Muscle of arm (tissue), 12 donors: Measurements from ENCODE around the gene NKD1. TPM values are rescaled to one million over a fixed set of nuclear protein-coding genes. Genes with fewer than 3 reads are reported as not detected.
A peak's percentile ranks its signal among the peaks of the same experiment; 100 is the strongest.

ENCODE experiments used
- DNase-seq: peaks from one replicate; pipeline ENCODE4 v3.0.0-alpha.2; 2013
- polyA plus RNA-seq, 12 donors: library from polyadenylated mRNA; unstranded; fragments of 120-200 nt; gene quantifications; one replicate each; pipeline ENCODE4 v1.2.1, GENCODE V29; 2013; ENCODE audit not compliant: insufficient read length in 12 of 12

Gene NKD1
- polyA plus RNA-seq, 12 donors = 4.1 to 38.8 (median 9.4) TPM; not detected in 1

DNA sequence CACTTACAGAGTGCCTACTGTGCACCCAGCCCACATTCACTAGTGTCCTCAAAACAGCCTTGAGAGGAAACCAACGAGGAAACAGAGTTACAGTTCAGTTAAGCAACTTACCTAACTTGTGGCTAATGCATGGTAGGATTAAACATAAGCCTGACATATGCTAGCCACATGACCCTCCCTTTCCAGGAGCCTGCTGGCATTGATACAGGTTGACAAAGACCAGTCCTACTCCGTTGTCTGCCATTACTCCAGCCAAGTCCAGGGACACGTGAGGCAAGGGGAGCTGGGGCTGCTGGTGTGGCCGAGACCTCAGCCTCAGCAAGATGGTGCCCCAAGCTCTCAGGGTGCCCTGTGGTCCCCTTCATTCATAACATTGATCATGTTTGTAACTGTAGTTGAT is 95.0 kb downstream of the NKD1 start:
- DNase-seq = no peak

DNA sequence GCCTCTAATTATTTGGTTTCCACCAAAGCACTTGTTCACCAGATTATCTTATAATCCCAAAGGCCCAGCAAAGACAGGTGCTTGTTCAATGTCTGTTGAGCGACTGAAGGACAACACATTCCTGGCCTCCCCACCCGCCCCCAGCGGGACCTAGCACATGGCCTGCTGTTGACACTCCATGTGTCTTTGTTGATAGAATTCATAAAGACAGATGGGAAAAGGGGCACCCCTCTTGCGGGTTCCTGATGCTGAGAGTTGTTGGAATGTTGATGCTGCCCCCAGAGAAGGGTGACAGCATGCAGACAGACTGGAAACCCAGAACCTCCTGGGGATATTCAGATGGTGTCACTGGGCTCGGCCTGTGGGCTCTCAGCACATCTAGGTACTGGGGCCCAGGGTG is 96.0 kb downstream of the NKD1 start:
- DNase-seq = no peak

DNA sequence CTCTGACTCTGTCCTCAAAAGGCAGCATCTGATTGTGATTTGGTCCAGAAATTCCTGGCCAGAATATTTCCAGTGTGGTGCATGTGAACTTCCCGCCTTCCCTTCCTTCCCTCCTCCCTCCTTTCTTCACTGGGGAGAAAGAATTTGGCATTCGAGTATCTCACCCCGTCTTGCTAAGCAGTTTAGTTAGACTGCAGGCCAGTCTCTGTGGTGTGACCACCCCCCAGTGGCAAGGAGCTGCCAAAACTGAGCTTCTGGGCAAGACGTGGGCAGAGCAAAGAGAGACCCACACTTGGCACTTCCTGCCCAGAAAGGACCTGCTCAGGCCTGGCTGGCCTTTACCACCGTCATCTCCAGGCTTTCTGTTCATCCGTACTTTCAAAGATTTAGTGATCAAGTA is 96.5 kb downstream of the NKD1 start:
- peak; percentile 37 for DNase-seq

DNA sequence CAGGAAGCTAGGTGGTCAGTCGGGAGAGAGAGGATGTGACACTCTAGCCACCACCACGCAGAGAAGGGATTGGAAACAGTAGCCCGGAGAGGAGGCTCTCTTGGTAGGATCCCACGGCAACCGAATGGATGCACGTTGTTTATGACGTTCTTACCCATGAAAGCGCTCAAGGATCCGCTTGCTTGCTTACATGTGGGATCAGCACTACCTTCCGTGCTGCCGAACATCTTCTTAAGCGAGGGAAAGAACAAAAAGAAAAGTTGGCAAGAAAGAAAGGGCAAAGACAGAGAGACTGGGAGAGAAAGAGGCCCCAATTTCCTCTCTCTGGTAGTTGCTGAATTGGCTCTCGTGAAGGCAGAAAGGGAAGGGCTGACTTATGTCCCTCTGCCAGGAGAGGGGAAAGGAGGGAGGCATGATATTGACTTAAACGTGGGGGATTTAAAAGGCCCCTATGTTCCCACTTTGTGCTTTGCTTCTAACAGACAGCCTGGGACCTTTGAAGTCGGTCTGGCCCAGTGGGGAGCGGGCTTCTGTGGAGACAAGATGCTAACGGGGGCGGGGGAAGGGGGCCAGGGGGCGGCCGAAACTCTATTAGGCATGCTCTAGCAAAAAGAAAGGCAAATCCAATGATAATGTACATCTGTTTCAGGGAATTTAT is 97.5 kb downstream of the NKD1 start:
- no peak for DNase-seq

DNA sequence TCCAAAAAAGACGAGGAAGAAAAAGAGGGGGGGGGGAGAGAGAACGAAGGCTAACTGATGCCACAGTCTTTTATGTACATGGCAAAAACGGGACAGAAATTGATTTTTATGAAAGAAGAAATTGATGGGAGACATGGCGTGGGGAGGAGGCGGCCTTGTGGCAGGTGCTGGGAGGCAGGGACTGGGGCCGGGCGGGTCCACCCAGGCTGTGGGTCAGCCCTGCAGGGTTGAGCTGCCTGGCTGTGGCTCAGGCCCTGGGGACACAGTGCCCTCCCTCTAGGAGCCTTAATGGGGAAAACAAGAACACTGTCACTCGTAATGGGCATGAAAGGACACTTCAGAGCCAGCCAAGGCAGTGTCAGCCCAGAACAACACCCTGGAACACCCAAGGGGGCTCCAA is 98.1 kb downstream of the NKD1 start:
- DNase-seq = no peak

DNA sequence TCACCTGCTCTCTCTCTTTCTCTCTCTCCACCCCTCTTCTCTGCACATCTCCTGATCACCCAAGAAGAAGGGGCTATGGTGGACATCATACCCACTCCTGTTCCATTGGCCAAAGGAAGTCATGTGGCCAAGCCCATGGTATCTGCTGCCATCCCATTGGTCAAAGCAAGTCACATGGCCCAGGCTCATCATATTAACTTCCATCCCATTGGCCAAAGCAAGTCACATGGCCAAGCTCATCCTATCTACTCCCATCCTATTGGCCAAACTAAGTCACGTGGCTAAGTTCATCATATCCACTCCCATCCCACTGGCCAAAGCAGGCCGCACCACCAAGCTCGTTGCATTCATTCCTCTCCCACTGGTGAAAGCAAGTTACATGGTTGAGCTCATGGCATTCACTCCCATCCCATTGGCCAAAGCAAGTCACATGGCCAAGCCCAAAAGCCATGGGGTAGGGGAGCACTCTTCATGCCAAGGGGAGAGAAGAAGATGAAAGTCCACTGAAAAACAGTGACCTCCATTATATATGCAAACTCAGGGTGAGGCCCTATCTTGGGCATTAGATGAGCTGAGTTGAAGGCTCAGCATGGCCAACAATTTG is 103.7 kb downstream of the NKD1 start:
- no peak for DNase-seq

DNA sequence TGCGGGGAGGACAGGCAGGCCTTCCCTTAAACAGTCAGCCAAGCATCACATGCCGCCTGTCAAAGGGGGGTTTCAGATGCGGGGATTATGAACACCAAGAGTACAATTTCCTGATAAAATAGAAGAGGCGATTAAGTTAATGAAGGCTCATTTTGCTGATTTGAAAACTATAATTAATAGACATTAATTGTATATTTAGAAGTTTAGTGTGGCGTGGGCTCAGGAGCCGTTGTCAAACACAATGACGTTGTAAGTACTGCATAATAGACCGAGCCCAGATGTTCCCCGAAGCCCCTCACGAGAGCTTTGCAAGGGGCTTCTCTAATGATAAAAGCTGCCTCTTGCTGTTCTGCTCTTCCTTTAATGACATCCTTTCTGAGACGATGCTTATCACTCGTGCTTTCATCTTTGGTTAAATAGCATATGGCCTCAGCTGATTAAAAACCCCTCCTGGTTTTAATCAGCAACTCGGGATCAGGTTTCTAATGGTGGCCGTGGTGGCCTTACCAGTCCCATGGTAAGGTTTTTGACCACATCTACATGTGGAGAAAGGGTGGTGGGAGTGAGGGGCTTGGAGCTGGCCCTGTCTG is 104.7 kb downstream of the NKD1 start:
- DNase-seq = no peak

DNA sequence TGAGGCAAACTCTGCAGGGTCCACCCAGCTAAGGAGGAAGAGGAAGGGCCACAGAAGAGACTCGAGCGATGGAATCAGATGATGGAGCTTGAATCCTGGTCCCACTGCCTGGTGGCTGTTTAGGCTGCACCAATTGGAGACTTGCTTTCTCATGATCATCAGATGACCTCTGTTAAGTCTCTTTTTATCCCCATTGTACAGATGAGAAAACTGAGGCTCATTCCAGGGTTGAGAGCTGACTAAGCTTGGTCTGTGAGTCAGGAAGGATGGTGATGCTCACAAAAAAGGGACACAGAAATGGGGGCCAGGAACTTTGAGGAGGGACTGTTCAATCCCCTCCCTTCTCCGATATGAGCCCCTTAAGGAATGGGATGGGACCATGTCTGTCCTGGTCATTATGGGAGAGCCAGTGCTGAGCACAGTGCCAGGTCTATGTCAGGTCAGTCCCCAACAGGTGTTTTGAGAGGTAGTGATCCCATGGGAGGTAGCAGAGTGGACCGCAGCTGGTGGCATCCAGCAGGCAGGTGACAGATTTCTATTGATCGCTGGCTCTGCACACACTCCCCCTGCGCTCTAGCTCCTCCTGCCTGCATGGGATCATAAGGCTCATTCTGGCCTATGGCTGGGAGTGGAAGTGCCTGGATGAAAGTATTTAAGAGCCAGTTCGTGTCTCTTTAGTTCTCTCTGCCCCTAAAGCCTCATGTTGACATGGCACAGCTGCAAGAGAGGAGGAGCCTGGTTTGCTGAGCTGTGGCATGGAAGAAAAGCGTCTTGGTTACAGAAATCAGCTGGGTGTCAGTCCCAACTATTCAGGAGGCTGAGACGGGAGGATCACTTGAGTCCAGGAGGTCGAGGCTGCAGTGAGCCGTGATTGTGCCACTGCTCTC is 105.7 kb downstream of the NKD1 start:
- DNase-seq = no peak

DNA sequence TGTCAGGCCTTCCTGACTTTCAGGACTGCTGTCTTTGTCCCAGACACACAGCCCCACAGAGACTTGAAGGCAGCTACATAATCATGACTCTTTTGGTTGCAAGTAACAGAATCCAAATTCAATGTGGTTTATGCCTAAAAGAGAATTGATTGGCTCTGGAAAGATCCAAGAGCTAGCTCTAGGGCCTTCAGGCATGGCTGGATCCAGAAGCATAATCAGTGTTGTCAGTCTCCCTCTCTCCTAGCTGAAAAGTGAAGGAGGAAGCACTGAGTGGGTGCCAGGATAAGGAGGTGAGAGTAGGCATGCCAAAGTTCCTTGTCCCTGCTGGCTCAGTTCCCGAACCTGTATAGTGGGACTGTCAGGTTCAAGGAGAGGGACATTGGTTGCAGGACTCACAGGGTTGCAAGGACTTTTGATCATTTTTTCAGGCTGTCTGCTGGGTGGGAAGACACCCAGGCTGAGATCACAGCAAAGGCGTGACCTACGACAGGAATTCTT is 107.4 kb downstream of the NKD1 start:
- DNase-seq = no peak

DNA sequence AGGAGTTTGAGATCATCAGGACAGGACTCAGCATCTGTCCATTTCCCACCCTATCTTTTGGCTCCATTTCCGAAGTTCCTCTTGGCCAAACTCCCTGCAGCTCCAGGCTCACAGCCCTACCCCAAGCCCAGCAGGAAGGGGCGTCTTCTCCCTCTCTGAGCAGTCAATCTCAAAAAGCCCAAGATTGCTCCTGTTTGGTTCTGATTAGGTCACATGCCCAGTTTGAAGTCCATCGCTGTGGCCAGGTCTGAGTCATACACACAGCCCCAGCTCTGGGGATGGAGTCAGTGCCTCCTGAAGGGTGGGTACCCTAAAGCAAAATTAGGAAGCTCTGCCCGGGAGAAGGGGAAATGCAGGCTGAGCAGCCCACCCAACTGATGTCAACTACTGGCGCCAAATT is 109.0 kb downstream of the NKD1 start:
- no peak for DNase-seq

DNA sequence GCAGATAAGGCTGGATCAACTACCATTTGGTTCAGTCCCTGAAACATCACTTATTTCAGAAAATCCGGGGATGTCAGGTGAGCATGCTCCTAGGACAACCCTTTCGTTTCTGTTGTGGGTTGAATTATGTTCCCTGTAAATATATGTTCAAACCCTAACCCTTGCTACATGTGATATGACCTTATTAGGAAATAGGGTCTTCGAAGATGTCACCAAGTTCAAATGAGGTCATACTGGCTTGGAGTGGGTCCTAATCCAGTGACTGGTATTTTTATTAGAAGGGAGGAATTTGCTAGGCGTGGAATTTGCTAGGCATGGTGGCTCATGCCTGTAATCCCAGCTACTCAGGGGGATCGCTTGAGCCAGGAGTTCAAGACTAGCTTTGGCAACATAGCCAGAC is 111.6 kb downstream of the NKD1 start:
- no peak for DNase-seq

DNA sequence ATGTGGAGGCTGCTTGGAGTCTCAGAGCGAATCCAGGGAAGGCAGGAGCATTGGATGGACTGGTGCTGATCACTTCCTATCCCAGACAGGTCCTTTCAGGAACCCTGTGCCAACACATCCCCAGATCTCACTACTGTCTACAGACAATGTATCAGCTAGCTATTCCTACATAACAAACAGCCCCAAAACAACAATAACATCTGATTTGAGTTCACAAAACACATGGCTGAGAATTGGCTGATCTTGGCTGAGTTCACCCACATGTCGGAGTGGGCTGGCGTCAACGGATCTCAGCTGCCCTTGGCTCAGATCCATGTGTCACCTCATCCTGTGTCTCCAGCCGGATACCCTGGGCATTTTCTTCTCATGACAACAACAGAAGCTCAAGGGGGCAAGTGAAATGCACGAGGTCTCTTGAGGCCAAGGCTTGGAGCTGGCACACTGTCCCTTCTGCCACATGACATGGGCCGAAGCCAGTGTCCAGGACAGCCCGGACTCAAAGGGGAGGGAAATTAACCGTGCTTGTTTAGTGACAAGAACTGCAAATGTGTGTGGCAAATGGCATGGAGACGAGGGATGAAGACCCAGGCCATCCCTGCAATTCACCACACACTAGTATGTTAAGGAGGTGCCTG is 114.2 kb downstream of the NKD1 start:
- DNase-seq = no peak

DNA sequence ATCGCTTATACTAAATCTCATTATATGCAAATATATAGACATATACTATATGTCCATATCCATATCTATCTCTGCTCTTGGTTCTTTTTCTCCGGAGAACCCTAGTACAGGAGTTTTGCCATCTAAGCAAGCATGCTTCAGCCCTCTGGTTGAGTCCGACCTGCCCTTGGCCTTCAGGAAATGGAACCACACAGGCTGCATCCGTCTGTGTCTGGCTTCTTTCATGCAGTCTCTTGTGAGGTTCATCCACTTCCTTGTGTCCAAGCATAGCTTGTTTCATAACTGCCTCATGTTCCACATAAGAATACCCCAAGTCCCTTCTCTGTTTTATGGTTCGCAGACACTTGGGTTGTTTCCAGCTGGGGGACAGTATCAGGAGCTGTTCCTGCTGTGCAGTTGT is 116.1 kb downstream of the NKD1 start:
- no peak for DNase-seq

DNA sequence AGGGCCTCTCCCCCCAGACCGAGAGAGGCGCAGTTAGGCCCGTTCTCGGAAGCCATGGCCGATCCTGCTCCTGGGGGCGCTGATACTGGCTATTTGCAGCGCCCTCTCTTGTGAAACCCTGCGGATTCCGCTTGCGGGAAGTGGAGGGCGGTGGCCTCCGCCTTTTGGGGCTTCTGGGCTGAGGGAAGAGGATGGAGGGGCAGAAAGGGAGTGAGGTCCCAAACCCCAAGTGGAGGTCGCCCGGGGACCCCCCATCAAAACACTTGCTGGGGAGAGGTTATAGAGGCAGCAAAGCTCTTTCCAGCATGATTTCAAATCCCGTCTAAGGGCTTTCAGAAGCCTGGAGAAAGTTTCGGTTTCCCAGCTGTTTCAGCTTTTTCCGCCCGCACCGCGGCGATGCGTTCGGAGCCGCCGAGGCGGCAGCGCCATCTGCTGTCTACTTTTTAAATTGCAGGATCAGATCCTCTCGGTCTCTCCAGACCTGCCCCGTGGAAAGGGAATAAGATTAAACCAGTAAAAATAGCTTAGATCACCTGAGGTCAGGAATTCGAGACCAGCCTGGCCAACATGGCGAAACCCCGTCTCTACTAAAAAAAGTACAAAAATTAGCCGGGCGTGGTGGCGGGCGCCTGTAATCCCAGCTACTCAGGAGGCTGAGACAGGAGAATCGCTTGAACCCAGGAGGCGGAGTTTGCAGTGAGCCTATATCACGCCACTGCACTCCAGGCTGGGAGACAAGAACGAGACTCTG is 117.1 kb downstream of the NKD1 start:
- peak; percentile 89 for DNase-seq

DNA sequence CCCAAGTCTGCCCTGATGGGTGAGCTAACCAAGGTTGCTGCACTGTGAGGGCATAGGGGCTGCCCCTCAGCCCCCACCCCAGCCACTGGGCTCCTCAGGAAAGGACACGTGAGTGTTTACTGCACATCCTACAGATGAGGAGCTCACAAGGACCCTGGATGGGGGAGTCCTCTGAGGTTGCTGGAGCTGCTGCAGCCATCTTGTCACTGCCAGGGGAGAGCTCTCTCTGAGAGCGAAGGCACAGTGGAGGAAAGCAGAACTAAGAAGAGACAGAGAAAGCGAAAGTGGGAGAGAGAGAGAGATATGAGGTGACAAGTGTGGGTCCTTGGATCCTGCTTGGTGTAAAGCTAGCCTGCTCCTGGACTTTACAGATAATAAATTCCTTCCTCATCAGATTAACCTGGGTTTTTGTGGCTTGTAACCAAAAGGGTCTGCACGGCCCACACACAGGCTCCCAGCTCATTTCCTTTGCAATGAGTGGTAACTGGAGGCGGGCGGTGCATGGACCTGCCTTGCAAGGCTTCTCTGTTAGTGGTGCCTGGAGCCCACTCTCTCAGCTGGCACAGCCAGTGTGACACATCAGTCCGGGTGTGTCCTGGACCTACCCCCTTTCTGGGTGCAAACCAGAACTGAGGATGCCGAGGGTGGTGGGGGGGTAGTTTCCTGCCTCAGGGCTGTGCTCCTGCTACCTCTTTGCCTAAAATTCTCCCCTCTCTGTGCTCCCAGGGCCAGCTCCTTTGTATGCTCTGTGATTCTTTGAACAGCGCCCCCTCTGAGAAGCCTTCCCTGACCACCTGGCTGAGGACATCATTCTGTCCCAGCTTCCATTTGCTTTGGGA is 118.7 kb downstream of the NKD1 start:
- no peak for DNase-seq

DNA sequence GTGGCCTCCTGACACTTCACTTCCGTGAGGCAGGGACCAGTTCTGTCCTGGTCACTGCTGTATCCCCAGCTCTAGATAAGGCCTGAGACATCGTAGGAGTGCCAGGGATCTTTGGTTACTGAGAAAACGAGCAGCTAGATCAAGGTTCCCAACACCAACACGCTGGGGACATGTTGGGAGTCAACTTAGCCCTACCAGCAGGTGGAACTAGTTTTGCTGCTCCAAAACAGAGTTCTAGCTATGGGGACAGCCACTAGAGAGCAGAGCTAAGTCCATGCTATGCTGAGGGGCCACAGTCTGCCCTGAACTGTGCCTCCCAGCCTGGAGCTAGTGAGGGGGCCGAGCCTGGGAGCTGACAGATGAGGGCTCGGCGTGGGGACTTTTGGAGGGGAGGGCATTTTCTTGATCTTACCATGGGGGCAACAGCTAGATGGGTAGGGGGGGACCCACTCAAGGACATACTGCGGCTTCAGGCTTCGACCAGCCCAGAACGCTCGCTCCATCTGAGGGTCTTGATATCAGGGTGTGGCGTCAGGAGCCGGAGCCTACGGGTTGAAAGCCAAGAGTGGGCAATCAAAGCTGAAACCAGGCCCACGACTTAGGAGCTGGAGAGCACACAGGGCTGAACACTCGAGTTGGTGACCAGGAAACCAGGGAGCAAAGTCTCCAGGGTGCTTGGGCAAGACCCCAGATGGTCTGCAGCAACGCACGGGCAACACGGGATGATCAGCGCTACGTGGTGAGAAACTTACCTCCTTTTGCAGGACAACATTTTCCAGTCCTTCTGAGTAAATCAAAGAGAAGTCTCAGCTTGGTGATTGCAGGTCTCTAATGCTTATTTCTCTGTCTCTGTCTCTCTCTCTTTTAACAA is 119.5 kb downstream of the NKD1 start:
- no peak for DNase-seq

DNA sequence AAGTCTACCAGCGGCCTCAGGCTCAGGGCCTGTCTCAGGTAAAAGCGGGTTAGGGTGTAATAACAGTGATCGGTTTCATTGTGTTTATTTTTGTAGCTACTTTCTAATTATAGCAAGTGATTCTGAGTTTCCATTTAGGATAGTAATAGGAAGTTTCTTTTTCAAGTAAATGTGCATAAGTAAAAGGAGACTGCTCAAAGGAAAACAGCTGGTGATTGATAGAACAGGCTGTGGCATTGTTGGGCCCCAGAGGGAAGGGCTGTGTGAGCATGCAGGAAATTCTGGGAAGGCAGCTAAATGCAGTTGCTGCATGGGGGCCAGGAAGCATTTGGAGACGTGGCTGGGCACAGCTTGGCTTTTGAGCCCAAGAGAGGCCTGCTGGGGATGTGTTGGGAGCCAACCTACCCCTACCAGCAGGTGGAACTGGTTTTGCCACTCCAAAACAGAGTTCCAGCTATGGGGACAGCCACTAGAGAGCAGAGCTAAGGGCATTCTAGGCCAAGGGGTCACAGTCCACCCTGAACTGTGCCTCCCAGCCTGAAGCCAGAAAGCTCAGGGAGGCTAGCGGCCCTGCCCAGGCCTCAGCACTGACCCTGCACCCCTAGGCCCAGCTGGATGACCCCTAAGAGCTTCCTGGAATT is 120.3 kb downstream of the NKD1 start:
- no peak for DNase-seq

DNA sequence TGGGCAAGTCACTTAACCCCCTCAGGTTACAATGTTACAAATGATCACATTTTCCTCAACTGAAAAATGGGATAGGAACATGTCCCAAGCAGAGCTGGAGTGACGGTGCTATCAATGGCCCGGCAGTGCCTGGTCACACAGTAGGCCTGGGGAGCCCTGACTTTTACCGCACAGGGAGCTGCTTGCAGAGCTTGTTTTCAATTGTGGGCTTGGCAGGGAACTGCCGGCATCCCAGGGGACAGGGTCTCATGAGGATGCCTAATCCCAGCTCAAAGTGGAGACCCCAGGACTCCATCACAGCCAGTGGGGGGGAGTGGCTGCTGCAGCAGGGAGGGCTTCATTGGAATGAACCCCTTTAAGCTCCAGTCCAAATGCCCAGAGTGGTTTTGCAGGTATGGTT is 121.5 kb downstream of the NKD1 start:
- no peak for DNase-seq

DNA sequence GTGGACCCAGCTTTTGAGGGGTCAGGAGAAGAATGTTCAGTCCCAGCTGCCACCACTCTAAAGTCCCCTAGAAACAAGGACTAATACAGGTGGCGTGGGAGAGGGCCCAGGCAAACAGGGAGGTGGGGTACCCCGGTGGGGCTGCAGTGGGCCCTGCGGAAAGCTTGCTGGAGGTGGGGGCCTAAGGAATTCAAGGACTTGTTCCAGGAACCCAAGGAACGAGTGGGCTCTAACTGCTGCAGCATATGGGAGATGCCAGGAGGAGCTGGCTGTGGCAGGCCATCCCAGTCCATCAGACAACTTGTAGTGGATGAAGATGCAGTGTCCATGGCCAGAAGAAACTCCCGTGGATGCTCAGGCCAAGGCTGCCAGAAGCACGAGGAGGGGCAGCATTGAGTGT is 122.3 kb downstream of the NKD1 start:
- no peak for DNase-seq
